GM18858 (cell line): ENCODE measurements around the gene IFRD2.
A peak's percentile ranks its signal among the peaks of the same experiment; 100 is the strongest.
"Not testable (repeated sequence)": the region's sequence is repeated elsewhere in the genome, so short reads cannot be mapped to it uniquely, and the experiment has no call there.

Source experiments
- ATAC-seq: cut with Tn5 transposase; IDR thresholded peaks from one replicate; pipeline ENCODE4 v1.9.1; 2021; ENCODE audit not compliant: unreplicated experiment

The IFRD2 gene

DNA sequence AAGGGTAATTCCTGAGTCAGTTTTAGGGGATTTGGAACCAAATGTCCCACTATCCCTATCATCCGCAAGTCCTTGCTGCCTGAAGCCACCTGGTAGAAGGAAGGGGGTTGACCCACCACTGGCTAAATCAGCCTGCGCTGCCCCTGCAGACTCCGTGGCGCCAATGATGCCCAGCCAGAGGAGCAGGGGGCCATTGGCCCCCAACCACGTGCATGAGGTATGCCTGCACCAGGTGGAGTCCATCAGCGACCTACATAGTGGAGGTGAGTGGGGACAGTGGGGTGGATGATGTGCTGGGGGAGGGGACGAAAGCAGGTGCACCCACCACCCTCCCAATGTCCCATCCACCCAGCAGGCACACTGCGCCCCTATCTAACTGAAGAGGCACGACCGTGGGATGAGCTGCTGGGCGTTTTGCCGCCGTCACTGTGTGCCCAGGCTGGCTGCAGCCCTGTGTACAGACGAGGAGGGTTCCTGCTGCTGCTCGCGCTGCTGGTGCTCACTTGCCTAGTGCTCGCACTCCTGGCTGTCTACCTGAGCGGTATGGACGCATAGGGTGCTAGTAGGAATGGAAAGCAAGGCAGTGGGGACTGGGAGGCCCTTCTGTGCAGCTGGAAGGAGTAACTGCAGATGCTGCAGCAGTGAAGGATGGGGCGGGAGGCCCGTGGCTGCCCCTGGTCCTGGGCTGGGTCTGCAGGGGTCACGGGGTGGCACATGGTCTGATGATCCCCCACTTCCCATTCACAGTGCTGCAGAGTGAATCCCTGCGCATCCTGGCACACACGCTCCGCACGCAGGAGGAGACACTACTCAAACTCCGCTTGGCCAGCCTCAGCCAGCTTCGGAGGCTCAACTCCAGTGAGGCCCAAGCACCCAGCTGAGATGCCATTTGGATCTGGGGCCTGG is 5.7 kb downstream of the IFRD2 start:
- no peak for ATAC-seq

DNA sequence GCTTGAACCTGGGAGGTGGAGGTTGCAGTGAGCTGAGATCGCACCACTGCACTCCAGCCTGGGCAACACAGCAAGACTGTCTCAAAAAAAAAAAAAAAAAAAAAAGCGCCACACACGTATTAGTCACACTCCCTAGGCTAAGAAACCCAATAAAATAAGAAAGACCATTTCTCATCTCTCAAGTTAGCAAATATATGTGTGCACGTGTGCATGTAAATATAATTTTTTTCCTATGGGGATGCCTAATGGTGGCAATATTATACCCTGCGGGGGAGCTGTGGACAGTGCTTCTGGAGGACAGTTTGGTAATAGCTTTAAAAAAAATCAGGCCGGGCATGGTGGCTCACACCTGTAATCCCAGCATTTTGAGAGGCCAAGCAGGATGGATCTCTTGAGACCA is 8.1 kb downstream of the IFRD2 start:
- ATAC-seq = not testable (repeated sequence)

DNA sequence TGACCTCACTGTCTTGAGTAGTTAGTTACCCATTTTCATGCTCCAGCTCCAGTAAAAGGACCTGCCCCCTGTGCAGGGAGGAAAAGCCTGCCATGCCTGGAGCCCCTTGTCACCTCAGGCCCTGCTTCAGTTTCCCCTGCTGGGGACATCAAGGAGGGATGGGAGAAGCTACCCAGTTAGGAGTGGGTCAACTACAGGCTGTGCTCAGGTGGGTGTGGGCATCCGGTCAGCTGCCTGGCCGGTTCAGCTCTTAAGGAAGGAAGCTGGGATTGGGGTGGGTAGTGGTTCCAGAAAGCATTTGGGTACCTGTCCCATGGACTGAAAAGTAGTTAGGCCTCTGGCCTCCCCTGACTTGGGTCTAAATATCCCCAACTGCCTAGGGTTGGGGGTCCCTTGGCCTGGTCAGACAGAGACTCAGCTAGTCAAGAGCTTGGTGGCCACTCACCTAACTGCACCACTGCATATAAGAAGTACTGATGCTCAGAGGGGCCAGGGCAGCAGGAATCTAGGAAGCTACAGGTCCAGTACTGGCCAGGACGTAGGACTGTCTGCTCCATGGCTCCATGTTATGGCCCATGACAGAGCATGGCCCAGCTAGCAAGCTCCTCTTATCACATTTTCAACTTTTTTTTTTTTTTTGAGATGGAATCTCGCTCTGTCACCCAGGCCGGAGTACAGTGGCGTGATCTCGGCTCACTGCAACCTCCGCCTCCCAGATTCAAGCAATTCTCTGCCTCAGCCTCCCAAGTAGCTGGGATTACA is 12.8 kb downstream of the IFRD2 start:
- ATAC-seq = no peak

DNA sequence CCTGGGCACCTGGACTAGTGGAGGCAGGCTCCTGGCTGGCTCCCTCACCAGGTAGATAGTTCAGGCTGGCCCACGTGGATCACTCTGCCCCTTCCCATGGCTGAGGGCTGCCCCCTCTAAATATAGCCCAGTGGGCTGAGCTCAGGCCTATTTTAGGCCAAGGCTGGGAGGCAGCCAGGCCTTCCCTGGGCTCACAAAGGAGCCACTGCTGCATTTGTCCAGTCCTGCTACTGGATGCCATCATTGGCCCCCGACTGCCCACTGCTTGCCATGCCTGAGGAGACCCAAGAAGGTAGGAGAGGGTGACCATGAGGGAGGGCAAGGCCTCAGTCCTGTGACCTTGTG is 13.4 kb downstream of the IFRD2 start, which contains the start of gene LSMEM2:
LSMEM2 (plus strand) TSS at position 208 of the 345 bp plus-strand sequence; CDS start at position 235, 27 bp downstream.
- ATAC-seq = no peak

DNA sequence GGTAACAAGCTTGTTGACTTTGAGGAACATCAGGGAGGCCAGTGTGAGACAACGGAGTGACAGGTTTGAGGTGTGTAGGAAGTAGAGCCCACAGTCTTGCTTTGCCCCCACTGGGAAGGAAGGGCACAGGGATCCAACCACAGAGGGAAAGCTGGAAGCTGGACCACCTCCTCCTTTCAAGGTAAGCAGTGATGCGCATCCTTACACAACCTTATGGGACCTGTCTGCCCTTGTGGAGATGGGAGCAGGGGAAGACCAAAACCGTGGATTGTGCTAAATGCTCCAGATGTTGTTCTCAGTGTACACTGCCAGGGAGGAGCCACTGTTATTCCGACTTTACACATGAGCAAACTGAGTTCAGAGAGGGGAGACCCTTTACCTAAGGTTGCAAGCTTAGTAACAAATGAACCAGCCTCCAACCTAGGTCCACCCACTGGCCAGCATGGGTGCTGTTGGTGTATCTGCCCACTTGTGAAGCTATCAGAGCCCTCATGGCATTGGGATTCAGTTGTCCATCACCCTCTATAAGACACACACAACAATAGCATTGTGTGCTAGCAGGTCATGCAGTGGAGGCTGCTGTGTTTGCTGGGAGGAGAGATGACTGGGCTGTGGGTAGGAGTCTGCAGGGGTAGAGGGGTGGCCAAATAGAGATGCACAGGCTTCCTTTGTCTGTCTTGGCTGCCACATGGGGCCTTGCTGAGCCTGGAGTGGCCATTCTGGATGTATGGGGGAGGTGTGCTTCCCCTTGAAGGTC is 13.9 kb downstream of the IFRD2 start:
- ATAC-seq = no peak

DNA sequence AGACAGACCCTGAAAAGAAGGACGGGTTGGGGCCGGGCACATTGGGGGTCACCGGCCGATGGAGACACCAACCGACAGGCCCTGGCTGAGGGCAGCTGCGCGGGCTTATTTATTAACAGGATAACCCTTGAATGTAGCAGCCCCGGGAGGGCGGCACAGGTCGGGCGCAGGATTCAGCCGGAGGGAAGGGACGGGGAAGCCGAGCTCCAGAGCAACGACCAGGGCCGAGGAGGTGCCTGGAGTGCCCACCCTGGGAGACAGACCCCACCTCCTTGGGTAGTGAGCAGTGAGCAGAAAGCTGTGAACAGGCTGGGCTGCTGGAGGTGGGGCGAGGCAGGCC is 15.5 kb downstream of the IFRD2 start:
- no peak for ATAC-seq

DNA sequence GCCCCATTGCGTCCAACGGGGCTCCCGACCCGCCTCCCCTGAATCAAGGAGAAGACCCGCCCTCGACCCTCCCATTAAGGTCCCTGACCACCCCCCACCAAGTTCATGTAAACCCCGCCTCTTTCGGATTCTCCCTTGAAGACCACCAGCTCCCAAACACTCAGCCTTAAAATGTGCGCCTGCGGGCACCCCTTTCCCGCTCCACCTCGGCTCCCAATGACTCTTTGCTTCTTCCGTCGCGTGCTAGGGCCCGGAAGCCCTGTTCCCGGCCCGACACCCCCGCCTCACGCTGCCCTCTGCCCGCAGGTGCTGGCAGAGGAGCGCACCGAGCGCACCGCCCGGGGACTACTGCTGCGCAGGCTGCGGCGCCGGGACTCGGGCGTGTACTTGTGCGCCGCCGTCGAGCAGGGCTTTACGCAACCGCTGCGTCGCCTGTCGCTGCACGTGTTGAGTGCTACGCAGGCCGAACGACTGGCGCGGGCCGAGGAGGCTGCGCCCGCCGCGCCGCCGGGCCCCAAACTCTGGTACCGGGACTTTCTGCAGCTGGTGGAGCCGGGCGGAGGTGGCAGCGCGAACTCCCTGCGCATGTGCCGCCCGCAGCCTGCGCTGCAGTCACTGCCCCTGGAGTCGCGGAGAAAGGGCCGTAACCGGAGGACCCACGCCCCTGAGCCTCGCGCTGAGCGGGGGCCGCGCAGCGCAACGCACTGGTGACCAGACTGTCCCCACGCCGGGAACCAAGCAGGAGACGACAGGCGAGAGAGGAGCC is 16.1 kb downstream of the IFRD2 start:
- ATAC-seq = no peak

DNA sequence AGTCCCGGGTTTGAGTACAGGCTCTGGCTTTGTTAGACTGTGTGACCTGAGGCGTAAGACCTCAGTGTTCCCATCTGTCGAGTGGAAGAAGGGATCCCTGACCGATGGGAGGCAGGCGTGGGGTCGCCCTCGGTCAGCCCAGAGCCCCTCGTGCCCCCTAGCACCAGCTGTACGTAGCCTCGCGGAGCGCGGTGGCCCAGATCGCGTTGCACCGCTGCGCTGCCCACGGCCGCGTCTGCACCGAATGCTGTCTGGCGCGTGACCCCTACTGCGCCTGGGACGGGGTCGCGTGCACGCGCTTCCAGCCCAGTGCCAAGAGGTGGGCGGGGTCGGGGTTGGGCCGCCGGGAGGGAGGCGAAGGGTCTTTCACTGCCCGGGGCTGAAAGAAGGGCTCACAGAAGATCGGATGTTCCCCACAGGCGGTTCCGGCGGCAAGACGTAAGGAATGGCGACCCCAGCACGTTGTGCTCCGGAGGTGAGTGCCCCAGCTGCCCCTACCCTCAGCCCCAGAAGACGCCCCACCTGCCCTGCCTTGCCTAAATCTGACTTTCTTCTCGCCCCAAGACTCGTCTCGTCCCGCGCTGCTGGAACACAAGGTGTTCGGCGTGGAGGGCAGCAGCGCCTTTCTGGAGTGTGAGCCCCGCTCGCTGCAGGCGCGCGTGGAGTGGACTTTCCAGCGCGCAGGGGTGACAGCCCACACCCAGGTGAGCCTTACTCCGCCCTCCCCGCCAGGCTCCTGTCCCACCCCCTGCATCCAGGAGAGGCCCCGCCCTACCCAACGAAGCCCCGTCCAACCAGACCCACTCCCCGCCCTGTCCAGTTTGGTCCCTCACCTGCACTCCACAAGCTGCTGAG is 16.9 kb downstream of the IFRD2 start:
- no peak for ATAC-seq

DNA sequence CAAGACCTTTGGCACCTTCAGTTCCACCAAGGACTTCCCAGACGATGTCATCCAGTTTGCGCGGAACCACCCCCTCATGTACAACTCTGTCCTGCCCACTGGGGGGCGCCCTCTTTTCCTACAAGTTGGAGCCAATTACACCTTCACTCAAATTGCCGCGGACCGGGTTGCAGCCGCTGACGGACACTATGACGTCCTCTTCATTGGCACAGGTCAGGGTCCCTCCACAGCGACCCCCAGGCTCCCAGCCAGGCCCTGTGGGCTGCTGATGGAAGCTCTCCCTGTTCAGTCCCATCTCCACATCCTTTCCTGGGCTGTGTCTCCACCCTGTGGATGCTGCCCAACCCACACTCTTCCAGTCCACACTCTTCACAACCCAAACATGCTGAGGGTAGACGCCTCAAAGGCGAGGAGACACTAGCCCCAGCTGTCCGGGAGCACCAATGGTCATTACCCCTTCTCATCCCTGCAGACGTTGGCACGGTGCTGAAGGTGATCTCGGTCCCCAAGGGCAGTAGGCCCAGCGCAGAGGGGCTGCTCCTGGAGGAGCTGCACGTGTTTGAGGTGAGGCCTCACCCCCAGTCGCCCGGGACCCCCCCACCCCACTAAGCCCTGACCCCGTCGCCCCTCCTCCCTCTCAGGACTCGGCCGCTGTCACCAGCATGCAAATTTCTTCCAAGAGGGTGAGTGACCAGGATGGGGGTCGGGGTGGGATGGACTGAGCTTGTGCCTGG is 17.7 kb downstream of the IFRD2 start:
- ATAC-seq = no peak

DNA sequence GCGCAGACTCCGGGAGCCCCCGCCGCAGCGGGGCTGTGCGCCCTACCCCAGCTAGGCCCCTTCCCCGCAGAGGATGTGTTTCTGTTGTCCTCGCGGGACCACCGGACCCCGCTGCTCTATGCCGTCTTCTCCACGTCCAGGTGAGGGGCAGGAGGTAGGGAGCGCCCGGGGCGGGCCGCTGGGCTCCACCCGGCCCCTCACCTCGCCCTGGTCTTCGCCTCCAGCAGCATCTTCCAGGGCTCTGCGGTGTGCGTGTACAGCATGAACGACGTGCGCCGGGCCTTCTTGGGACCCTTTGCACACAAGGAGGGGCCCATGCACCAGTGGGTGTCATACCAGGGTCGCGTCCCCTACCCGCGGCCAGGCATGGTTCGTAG is 18.6 kb downstream of the IFRD2 start:
- ATAC-seq = no peak

DNA sequence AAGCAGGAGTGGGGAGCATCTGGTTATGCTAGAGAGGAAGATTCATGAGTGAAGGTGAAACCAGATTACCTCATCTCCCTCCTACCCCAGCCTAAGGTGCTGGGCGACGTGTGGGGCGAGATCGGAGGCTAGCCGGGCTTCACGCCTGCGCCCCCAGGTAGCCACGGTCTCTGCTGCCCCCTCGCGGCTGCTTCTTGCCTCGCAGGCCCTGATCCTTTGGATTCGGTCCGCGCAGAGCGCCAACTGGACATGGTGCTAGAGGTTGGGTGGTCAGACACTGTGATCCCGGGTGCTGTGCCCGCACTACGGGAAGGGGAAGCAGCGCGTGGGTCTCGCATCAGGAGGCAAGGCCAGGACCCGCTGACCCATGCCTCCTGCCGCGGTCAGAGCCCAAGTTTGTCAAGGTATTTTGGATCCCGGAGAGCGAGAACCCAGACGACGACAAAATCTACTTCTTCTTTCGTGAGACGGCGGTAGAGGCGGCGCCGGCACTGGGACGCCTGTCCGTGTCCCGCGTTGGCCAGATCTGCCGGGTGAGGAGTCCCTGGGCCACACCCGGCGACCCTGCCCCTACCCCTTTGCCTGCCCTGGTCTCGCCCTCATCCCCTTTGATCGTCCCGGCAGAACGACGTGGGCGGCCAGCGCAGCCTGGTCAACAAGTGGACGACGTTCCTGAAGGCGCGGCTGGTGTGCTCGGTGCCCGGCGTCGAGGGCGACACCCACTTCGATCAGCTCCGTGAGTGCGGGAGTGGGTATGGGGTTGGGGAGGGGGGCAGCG is 19.1 kb downstream of the IFRD2 start:
- ATAC-seq = peak; percentile 68

DNA sequence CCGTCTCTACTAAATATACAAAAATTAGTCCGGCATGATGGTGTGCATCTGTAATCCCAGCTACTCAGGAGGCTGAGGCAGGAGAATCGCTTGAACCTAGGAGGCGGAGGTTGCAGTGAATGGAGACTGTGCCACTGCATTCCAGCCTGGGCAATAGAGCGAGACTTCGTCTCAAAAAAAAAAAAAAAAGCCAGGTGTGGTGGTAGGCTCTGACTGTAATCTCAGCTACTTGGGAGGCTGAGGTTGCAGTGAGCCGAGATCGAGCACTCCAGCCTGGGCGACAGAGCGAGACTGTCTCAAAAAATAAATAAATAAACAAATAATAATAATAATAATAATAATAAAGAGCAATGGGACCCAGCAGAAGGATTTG is 19.7 kb downstream of the IFRD2 start:
- ATAC-seq = not testable (repeated sequence)

DNA sequence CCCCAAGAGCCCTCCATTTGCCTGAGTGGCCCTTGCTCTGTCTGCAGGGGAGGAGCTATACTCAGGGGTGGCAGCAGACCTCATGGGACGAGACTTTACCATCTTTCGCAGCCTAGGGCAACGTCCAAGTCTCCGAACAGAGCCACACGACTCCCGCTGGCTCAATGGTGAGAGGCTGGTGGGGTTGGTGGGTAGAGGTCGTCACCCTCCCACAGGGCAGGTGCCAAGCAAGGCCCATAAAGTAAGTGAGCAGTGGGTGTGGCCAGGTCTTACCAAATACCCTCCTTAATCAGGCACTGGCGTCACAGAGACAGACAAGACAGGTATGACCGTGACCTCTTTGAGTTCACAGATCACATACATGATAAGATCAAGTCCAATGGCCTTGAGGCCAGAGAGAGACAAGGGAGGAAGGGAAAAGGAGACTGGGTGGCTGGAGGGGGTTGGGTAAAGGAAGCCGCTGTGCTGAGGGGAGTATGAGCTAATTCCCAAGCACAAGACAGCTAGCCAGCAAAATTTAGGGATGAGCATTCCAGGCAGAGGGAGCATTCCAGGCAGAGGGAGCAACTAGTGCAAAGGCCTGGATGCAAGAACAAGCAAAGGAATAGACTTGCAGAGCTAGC is 20.8 kb downstream of the IFRD2 start:
- no peak for ATAC-seq

DNA sequence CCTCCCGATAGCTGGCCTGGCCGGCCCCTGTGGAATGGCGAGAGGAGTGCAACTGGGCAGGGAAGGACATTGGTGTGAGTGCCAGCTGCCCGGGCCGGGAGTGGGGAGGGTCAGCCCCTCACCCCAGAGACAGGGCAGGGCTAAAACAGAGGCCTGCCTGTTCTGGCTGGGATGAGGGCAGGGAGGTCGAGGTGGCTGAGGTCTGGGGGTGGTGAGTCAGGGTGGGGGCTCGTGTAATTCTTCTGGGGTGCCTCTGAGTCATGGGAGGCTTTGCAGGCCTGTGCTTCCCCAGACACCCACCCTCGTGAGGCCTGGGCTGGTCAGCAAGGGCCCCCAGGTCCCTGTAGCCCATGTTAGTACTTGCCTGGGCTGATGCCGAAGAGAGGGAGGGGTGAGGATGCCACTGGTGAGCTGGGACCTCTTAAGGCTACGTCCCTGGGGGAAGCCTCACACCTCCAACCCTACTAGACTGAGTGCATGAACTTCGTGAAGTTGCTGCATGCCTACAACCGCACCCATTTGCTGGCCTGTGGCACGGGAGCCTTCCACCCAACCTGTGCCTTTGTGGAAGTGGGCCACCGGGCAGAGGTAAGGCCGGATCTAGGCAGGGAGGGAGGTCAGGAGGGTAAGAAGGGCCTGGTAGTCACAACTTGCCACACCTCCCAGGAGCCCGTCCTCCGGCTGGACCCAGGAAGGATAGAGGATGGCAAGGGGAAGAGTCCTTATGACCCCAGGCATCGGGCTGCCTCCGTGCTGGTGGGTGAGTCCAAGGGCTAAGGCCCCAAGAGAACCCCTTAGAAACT is 21.6 kb downstream of the IFRD2 start:
- no peak for ATAC-seq

DNA sequence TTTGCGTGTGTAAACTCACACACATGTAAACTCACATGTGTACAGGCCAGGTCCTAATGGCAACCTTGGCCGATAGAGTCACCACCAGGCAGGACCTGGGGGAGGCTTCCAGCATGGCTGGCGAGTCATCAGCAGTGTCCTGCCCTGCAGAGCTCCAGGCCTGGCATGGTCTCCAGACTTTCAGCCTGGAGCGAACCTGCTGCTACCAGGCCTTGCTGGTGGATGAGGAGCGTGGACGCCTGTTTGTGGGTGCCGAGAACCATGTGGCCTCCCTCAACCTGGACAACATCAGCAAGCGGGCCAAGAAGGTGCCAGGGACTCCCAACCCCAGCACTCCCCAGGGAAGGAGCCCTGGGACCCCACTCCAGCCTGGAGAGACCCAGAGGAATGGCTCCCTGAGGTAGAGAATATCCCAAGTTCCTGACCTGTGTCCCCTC is 22.2 kb downstream of the IFRD2 start:
- ATAC-seq = no peak

DNA sequence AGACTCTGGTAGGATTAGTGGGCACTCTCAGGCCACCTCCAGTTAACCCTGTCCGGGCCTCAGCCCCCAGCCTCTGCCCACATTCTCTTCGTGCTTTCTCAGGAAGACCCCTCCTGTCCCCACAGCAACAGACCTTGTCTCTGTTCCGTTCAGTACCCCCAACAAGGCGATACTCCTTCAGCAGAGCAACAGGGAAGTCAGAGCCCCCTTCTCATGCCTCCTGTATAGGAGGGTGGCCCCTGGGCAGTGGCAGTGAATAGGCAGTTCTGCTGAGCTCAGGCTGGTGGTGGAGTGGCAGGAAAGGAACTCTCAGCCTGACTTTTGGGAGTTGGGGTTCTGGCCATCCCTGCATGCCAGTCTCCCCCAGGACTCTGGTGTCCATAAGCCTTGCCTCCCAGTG is 22.8 kb downstream of the IFRD2 start:
- ATAC-seq = no peak

DNA sequence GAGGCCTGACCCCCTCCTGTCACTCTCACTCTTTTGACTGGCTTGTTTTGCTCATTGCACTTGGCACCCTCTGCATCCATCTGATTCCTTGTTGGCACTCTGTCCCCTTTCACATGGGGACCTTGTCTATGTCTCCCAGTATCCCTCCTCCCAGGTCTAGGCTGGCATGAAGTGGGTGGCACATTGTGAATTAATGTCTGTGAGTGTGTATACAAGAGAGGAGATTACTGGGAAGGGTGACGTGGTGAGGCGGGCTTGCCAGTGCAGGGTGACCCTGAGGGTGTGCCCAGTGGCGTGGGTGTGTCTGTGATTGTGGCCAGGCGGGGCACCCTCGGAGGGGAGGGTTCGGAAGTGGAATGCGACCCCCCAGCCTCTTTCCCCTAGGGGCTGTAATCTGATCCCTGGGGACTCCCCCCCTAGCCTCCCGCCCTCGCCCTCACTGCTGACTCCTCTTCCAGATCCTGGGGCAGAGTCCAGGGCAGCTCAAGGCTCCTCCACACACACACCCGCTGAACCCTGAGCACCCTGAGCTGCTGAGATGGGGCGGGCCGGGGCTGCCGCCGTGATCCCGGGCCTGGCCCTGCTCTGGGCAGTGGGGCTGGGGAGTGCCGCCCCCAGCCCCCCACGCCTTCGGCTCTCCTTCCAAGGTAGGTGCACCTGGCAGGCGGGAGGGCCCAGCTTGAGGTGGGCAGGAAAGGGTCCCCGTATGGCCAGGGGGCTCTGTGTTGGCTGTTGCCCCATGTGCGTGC is 23.4 kb downstream of the IFRD2 start, which contains the start of gene SEMA3B:
SEMA3B (plus strand) TSS at position 445 of the 749 bp plus-strand sequence; CDS start at position 539, 94 bp downstream.
- ATAC-seq = no peak
